Cardiac septum (tissue), 1 donor: ENCODE results near the gene AGAP1. TPM values are rescaled to one million over a fixed set of nuclear protein-coding genes. Genes with fewer than 3 reads are reported as not detected.

Experiments
- DNase-seq: peaks from one replicate; pipeline ENCODE4 v3.0.0-alpha.2; 2020; ENCODE audit warnings: low spot score
- intact Hi-C: fragments of 100-400 bp; cut with DNase I; formaldehyde crosslinking; loops from one replicate; pipeline ENCODE4 v1.14.0; 2022
- total RNA-seq: library from RNA; stranded (reverse); fragmentation: NEBNext Ultra II Directional; extraction: Animal tissue kit (Norgen Biotek cat#: 25700); gene quantifications from one replicate; pipeline ENCODE4 v1.2.1, GENCODE V29; 2021
- donor health status: DM: no; HTN: no; CAD: no.

AGAP1 gene
- total RNA-seq, 1 donor from 2014 or later = 18.7 TPM

- intact Hi-C loops = no loop called here
- DNase-seq = no peak
These were observed 29.8 kb downstream of the AGAP1 start for GRCh38 chr2:235523486-235524150.

- intact Hi-C loops = no loop called here
- DNase-seq = no peak
These were observed 32.3 kb downstream of the AGAP1 start for GRCh38 chr2:235526166-235526565.

- DNase-seq = no peak
- intact Hi-C loops = no loop called here
These were observed 34.1 kb downstream of the AGAP1 start for GRCh38 chr2:235527806-235528469.

GRCh38 chr2:235529621-235530020, 35.8 kb downstream of the AGAP1 start:
- intact Hi-C loops = no loop called here
- DNase-seq = no peak

- no peak for DNase-seq
- intact Hi-C loops = no loop called here
These were observed 36.9 kb downstream of the AGAP1 start for GRCh38 chr2:235530735-235531134.

GRCh38 chr2:235532307-235532706, 38.5 kb downstream of the AGAP1 start:
- intact Hi-C loops = no loop called here
- no peak for DNase-seq

- DNase-seq = no peak
- intact Hi-C loops = no loop called here
These were observed 39.4 kb downstream of the AGAP1 start for GRCh38 chr2:235533198-235533597.

- intact Hi-C loops = no loop called here
- no peak for DNase-seq
These were observed 40.0 kb downstream of the AGAP1 start for GRCh38 chr2:235533616-235534385.

- intact Hi-C loops = no loop called here
- DNase-seq = no peak
These were observed 41.0 kb downstream of the AGAP1 start for GRCh38 chr2:235534678-235535422.

GRCh38 chr2:235535423-235536130, 41.7 kb downstream of the AGAP1 start:
- no peak for DNase-seq
- intact Hi-C loops = no loop called here

GRCh38 chr2:235536711-235537110, 42.9 kb downstream of the AGAP1 start:
- DNase-seq = no peak
- intact Hi-C loops = no loop called here

- DNase-seq = no peak
- intact Hi-C loops = no loop called here
These were observed 43.3 kb downstream of the AGAP1 start for GRCh38 chr2:235537186-235537585.

GRCh38 chr2:235537587-235537986, 43.7 kb downstream of the AGAP1 start:
- intact Hi-C loops = no loop called here
- DNase-seq = no peak

- intact Hi-C loops = no loop called here
- DNase-seq = no peak
These were observed 44.3 kb downstream of the AGAP1 start for GRCh38 chr2:235538144-235538639.

- no peak for DNase-seq
- intact Hi-C loops = no loop called here
These were observed 45.1 kb downstream of the AGAP1 start for GRCh38 chr2:235538981-235539380.

- DNase-seq = no peak
These were observed 45.9 kb downstream of the AGAP1 start for GRCh38 chr2:235539773-235540172.

GRCh38 chr2:235541016-235541415, 47.2 kb downstream of the AGAP1 start:
- intact Hi-C loops = no loop called here

More at GRCh38 chr2:235539773-235540172, 45.9 kb downstream of the AGAP1 start:
- intact Hi-C loops = no loop called here

GRCh38 chr2:235541838-235542549, 48.2 kb downstream of the AGAP1 start:
- DNase-seq = peak; percentile 47
- intact Hi-C loops = no loop called here

More at GRCh38 chr2:235541016-235541415, 47.2 kb downstream of the AGAP1 start:
- DNase-seq = no peak

GRCh38 chr2:235542733-235543127, 48.9 kb downstream of the AGAP1 start:
- DNase-seq = peak; percentile 46
- intact Hi-C loops = no loop called here
